ENCODE measurements around the gene ANKRD33. TPM values are rescaled to one million over a fixed set of nuclear protein-coding genes. Genes with fewer than 3 reads are reported as not detected.

ANKRD33 gene
- total RNA-seq, 1 experiment from 2014 or later, result 0.81 TPM

DNA sequence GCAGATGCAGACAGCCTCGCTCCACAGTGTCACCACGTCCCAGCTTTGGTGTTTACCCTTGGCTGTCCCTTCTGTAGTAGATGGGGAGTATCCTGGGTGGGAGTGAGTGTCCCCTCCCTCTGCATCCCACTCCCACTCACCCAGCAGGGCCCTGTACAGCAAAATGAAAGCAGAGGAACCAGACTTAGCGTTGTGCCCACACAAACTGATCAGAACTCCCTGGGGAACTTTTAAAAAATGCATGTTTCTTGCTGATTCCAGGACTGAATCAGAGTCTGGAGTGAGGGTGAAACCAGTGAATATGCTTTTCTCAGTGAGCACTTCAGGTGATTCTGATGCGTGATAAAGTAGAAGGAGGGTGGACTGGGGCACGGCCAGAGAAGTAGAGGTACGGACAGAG lies 22.3 kb downstream of the ANKRD33 start:
- no peak overlapping the region for H3K23ac ChIP-seq (ENCODE audit: insufficient read length, low read depth, low read length)
- H2BK15ac ChIP-seq (ENCODE audit: low read depth, low read length), result no peak overlapping the region
- H2BK120ac ChIP-seq (ENCODE audit: low read depth, low read length, poor library complexity, severe bottlenecking), result no peak overlapping the region
- no peak overlapping the region for H4K91ac ChIP-seq (ENCODE audit: insufficient read length, low read depth, low read length)
- no peaks in the 10 kb centered on the region for H3K9me3 Mint-ChIP-seq
- no peak overlapping the region for H3K14ac ChIP-seq (ENCODE audit: insufficient read depth, low read length)
- no peak overlapping the region for H3K56ac ChIP-seq (ENCODE audit: insufficient read length, low read depth, low read length)
- H2AK5ac ChIP-seq (ENCODE audit: insufficient read length, low read length), result no peak overlapping the region
- peaks cover 3% of the 10 kb centered on the region for H4K20me1 ChIP-seq (ENCODE audit: control insufficient read depth, insufficient read depth, insufficient read length)
- H3K9ac ChIP-seq (ENCODE audit: extremely low read depth, insufficient read length, low read length), result no peak overlapping the region
- H3K23me2 ChIP-seq (ENCODE audit: insufficient read length, low read depth, low read length, poor library complexity, severe bottlenecking), result no peaks in the 10 kb centered on the region
- no peak overlapping the region for H2AFZ ChIP-seq (ENCODE audit: low read length)
- H4K5ac ChIP-seq (ENCODE audit: insufficient read length, low read depth, low read length), result no peak overlapping the region
- H3K79me2 ChIP-seq (ENCODE audit: insufficient read depth, low read length), result no peaks in the 10 kb centered on the region
- no peak overlapping the region for H2BK20ac ChIP-seq (ENCODE audit: low read depth, low read length, poor library complexity, severe bottlenecking)
- no peak overlapping the region for H2BK5ac ChIP-seq (ENCODE audit: insufficient read length, low read length)
- no peak overlapping the region for H2BK12ac ChIP-seq (ENCODE audit: insufficient read length, low read depth, low read length)
- no peaks in the 10 kb centered on the region for H3K36me3 Mint-ChIP-seq (ENCODE audit: insufficient read depth in 1 of 3, low read depth in 3 of 3)
- DNase-seq, result no peak
- H3K4ac ChIP-seq (ENCODE audit: low read depth, low read length), result no peak overlapping the region
- H3K79me1 ChIP-seq (ENCODE audit: insufficient read depth, low read depth, low read length, poor library complexity, severe bottlenecking), result no peaks in the 10 kb centered on the region
- H3T11ph ChIP-seq (ENCODE audit: low read length), result no peak overlapping the region
- no peak overlapping the region for H3K4me2 ChIP-seq (ENCODE audit: insufficient read depth, insufficient read length, low read length)
- H3K27me3 Mint-ChIP-seq (ENCODE audit: low read depth), result peaks cover 20% of the 10 kb centered on the region
- no peaks in the 10 kb centered on the region for H3K9me3 ChIP-seq (ENCODE audit: control insufficient read depth, low read depth, low read length)
- no peak overlapping the region for H3K18ac ChIP-seq (ENCODE audit: insufficient read length, low read depth, low read length)
- no CpG with 5 or more reads among the region's 6 CpGs for WGBS (ENCODE audit: extremely low coverage, insufficient read length, low lambda C conversion rate)
- TF ChIP-seq, protein P1, sequence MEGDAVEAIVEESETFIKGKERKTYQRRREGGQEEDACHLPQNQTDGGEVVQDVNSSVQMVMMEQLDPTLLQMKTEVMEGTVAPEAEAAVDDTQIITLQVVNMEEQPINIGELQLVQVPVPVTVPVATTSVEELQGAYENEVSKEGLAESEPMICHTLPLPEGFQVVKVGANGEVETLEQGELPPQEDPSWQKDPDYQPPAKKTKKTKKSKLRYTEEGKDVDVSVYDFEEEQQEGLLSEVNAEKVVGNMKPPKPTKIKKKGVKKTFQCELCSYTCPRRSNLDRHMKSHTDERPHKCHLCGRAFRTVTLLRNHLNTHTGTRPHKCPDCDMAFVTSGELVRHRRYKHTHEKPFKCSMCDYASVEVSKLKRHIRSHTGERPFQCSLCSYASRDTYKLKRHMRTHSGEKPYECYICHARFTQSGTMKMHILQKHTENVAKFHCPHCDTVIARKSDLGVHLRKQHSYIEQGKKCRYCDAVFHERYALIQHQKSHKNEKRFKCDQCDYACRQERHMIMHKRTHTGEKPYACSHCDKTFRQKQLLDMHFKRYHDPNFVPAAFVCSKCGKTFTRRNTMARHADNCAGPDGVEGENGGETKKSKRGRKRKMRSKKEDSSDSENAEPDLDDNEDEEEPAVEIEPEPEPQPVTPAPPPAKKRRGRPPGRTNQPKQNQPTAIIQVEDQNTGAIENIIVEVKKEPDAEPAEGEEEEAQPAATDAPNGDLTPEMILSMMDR (conservative IDR thresholded peaks at IDR 0.05), result no peak
- H3K4me1 ChIP-seq (ENCODE audit: insufficient read depth, low read length), result peaks cover 2% of the 10 kb centered on the region; the same call in 1 of the 2 replicates
- H3K27ac ChIP-seq (ENCODE audit: insufficient read length, low read depth, low read length), result no peak overlapping the region
- peaks cover 15 to 33% of the 10 kb centered on the region in 2 experiments for H3K4me1 Mint-ChIP-seq
- no peak overlapping the region for H4K8ac ChIP-seq (replicated peaks; ENCODE audit: insufficient read length, low read depth, low read length)
- no peak overlapping the region for H3K4me3 Mint-ChIP-seq
- peaks cover 5% of the 10 kb centered on the region; the same call in 1 of the 2 replicates for H3K27me3 ChIP-seq (ENCODE audit: insufficient read depth, low read length)
- no peak overlapping the region for H3K27ac Mint-ChIP-seq

Measured in H9 (cell line).